Measurements from ENCODE around the gene CALCOCO1.

GRCh38 chr12:53660041-53660440 is 67.2 kb downstream of the CALCOCO1 start:
- TF ChIP-seq POLR2A (IDR thresholded peaks at IDR 0.05; ENCODE audit: low read length): no peak
- TF ChIP-seq GATA1 (IDR thresholded peaks at IDR 0.05; ENCODE audit: low read depth, low read length): no peak
